Thoracic aorta (tissue), 2 donors: ENCODE measurements around the gene TAOK1. TPM values are rescaled to one million over a fixed set of nuclear protein-coding genes. Genes with fewer than 3 reads are reported as not detected.

Source experiments
- ATAC-seq: fragments of 150-250 bp; one replicate; pipeline ENCODE4 v1.8.0; 2017; ENCODE audit warnings: low read depth; ENCODE audit not compliant: insufficient number of reproducible peaks, low FRiP score
- DNase-seq: peaks from one replicate; pipeline ENCODE4 v3.0.0-alpha.2; 2020; ENCODE audit warnings: low spot score
- H3K27ac ChIP-seq, 2 donors: fragments of 200-600 bp; sonication (generic); 1 replicate in 1 of 2; 2 replicates in 1 of 2; pipeline ENCODE4 v1.5.1; 2016; ENCODE audit warnings: mild to moderate bottlenecking in 2 of 2, moderate library complexity in 2 of 2
- H3K27me3 ChIP-seq: fragments of 200-600 bp; sonication (generic); replicated peaks from 2 replicates; pipeline ENCODE4 v1.6.0; 2016; ENCODE audit warnings: mild to moderate bottlenecking; ENCODE audit not compliant: insufficient read depth
- H3K36me3 ChIP-seq: fragments of 200-600 bp; sonication (generic); one replicate; pipeline ENCODE4 v1.5.1; 2016
- H3K4me1 ChIP-seq, 2 donors: fragments of 200-600 bp; sonication (generic); 1 replicate in 1 of 2; 2 replicates in 1 of 2; pipeline versions ENCODE4 v1.5.1 to v1.6.0; 2016; ENCODE audit warnings: low read depth in 2 of 2, mild to moderate bottlenecking in 1 of 2; ENCODE audit not compliant: control insufficient read depth in 1 of 2
- H3K4me3 ChIP-seq: fragments of 200-600 bp; sonication (generic); 2 replicates; pipeline ENCODE4 v1.5.1; 2016; ENCODE audit warnings: mild to moderate bottlenecking
- H3K9me3 ChIP-seq: fragments of 200-600 bp; sonication (generic); 2 replicates; pipeline ENCODE4 v1.5.1; 2016
- CTCF ChIP-seq: fragments of 200-600 bp; sonication (generic); IDR thresholded peaks from one replicate; pipeline ENCODE4 v1.5.1; 2019; ENCODE audit warnings: antibody characterized with exemption
- total RNA-seq, 2 donors: library from RNA; depleted of rRNA; stranded (reverse); fragments of >200 nt; gene quantifications; one replicate each; pipeline versions ENCODE4 v1.1.0 to v1.2.3, GENCODE V29; 2016

TAOK1 gene
- total RNA-seq, 2 donors from 2014 or later: 46.0 to 64.6 TPM

- ATAC-seq: no peak
- H3K9me3 ChIP-seq: no peaks in the 10 kb centered on the region
- H3K4me1 ChIP-seq: no peaks in the 10 kb centered on the region
- H3K4me3 ChIP-seq: no peak overlapping the region
- no peak overlapping the region for H3K27ac ChIP-seq
- no peaks in the 10 kb centered on the region for H3K36me3 ChIP-seq
- no peak for TF ChIP-seq CTCF
- no peaks in the 10 kb centered on the region for H3K27me3 ChIP-seq
- DNase-seq: no peak
These were observed 30.0 kb downstream of the TAOK1 start for GRCh38 chr17:29420128-29420527.

GRCh38 chr17:29430275-29430674 is 40.1 kb downstream of the TAOK1 start:
- H3K4me3 ChIP-seq: no peak overlapping the region
- ATAC-seq: no peak
- H3K4me1 ChIP-seq: peaks cover 0 to 14% of the 10 kb centered on the region in 2 donors
- peaks cover 2% of the 10 kb centered on the region for H3K36me3 ChIP-seq
- no peak overlapping the region for H3K27ac ChIP-seq
- no peak for TF ChIP-seq CTCF
- no peak for DNase-seq
- no peaks in the 10 kb centered on the region for H3K9me3 ChIP-seq
- no peaks in the 10 kb centered on the region for H3K27me3 ChIP-seq

GRCh38 chr17:29433541-29433940 is 43.4 kb downstream of the TAOK1 start:
- TF ChIP-seq CTCF: no peak
- Histone ChIP-seq H3K4me3 (no peak overlapping the region), H3K9me3 (no peaks in the 10 kb centered on the region), H3K27ac (no peak overlapping the region), H3K4me1 (peaks cover 0 to 14% of the 10 kb centered on the region in 2 donors), H3K36me3 (no peaks in the 10 kb centered on the region), H3K27me3 (no peaks in the 10 kb centered on the region)
- DNase-seq: no peak
- no peak for ATAC-seq

GRCh38 chr17:29434550-29434949 is 44.4 kb downstream of the TAOK1 start:
- no peaks in the 10 kb centered on the region for H3K9me3 ChIP-seq
- no peak overlapping the region for H3K27ac ChIP-seq
- peaks cover 0 to 14% of the 10 kb centered on the region in 2 donors for H3K4me1 ChIP-seq
- TF ChIP-seq CTCF: no peak
- DNase-seq (no peak), ATAC-seq (no peak)
- no peaks in the 10 kb centered on the region for H3K27me3 ChIP-seq
- no peaks in the 10 kb centered on the region for H3K36me3 ChIP-seq
- no peak overlapping the region for H3K4me3 ChIP-seq

- no peak for DNase-seq
- Histone ChIP-seq H3K27ac (no peak overlapping the region), H3K4me1 (peaks cover 15 to 30% of the 10 kb centered on the region in 2 donors), H3K4me3 (no peak overlapping the region), H3K36me3 (no peaks in the 10 kb centered on the region), H3K27me3 (no peaks in the 10 kb centered on the region), H3K9me3 (no peaks in the 10 kb centered on the region)
- no peak for TF ChIP-seq CTCF
- ATAC-seq: no peak
These were observed 52.3 kb downstream of the TAOK1 start for GRCh38 chr17:29442451-29442850.
